ENCODE results near the gene TEKTIP1. TPM values are rescaled to one million over a fixed set of nuclear protein-coding genes. Genes with fewer than 3 reads are reported as not detected.

The TEKTIP1 gene
- total RNA-seq, 1 donor from 2014 or later = not detected

DNA sequence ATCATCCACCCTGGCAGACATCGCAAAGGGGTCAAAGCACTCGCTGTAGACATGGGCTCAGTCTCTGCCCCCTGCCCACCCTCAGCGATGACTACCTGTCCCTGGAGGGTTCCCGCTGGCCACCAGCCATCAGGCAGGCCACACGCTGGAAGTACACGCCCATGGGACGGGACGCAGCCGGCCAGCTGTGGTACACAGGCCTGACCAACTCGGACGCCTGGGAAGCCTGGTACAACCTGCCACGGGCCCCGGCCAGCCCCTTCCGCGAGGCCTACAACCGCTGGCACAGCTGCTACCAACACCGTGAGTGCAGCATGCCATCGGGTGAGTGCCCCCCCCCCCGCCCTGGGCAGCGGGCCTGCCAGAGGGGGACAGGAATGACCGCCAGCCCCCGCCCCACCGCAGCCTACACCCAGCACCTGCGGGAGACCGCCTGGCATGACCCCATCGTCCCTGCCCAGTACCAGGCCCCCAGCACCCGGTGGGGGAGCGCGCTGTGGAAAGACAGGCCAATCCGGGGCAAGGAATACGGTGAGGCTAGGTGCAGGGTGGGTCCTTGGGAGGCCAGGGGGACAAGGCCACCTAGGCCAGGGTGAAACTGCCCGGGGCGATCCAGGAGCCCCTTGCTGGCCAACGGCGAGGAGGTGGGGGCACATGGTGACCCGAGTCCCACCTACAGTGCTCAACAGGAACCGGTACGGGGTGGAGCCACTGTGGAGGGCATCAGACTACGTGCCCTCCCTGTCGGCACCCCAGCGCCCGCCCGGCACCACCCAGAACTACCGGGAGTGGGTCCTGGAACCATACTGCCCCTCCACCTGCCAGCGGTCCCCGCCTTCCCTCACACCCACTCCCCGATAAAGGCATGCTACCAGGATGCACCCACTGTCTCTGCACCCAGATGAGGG lies 4.4 kb downstream of the TEKTIP1 start:
- H3K4me3 ChIP-seq (ENCODE audit: low read depth, low read length) = no peak overlapping the region
- DNase-seq (ENCODE audit: low read depth) = no peak
- TF ChIP-seq, protein P1, sequence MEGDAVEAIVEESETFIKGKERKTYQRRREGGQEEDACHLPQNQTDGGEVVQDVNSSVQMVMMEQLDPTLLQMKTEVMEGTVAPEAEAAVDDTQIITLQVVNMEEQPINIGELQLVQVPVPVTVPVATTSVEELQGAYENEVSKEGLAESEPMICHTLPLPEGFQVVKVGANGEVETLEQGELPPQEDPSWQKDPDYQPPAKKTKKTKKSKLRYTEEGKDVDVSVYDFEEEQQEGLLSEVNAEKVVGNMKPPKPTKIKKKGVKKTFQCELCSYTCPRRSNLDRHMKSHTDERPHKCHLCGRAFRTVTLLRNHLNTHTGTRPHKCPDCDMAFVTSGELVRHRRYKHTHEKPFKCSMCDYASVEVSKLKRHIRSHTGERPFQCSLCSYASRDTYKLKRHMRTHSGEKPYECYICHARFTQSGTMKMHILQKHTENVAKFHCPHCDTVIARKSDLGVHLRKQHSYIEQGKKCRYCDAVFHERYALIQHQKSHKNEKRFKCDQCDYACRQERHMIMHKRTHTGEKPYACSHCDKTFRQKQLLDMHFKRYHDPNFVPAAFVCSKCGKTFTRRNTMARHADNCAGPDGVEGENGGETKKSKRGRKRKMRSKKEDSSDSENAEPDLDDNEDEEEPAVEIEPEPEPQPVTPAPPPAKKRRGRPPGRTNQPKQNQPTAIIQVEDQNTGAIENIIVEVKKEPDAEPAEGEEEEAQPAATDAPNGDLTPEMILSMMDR (conservative IDR thresholded peaks at IDR 0.05; ENCODE audit: low read depth, low read length) = no peak

DNA sequence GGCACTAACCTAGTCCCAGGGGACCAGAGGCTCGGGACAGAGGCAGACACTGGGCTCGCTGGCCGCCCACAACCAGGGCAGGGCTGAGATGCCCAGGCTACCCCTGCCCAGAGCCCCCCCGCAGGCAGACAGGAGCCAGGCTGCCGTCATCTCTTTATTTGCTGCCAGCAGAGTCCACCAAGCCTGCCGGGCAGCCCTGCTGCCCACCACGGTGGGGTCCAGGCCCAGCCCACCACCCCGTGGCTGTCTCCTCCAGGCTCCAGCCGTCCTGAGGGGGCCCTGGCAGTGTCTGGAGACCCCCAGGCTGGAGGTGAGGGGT lies 5.0 kb downstream of the TEKTIP1 start:
- H3K4me3 ChIP-seq (ENCODE audit: low read depth, low read length) = no peak overlapping the region
- no peak for DNase-seq (ENCODE audit: low read depth)
- TF ChIP-seq, protein P1 (conservative IDR thresholded peaks at IDR 0.05; ENCODE audit: low read depth, low read length) = no peak

DNA sequence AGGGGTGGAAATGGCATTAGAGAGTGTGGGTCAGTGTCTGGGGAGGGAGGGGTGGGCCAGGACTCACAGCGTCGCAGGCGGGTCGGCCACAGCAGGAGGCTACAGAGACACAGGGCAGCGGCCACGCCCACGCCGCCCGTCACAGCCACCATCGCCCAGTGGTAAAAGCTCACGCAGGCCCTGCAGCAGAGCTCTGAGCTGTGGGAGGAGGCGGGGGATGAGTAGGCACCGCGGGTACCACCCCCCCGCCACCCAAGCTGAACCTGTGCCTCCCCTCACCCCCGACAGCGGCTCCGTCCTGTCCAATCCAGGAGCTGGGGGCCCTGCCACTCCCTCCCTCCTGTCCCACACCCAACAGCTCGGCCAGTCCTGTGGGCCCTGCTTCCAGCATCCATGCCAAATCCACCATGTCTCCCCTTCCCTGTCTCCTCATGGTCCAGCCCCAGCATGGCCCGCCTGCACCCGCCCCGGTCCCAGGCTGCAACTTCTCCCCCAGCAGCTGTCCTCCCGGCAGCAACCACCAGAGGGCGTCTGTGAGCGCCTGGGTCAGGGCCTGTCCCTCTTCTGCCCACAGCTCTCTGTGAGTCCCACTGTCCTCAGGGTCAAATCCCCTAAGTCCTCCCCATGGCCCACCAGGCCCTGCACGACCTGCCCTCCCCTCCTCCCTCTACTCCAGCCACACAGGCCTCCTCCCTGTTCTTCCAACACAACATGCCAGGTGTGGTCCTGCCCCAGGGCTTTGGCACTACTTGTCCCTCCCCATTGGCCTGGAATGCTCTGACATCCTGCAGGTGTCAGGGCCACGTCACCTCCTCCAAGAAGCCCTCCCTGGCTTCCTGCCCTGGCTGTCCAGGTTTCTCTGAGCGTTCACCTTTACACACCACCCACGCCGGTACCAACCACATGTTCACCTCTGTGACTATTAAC lies 6.0 kb downstream of the TEKTIP1 start:
- H3K4me3 ChIP-seq (ENCODE audit: low read depth, low read length) = no peak overlapping the region
- TF ChIP-seq, protein P1 (conservative IDR thresholded peaks at IDR 0.05; ENCODE audit: low read depth, low read length) = peak; percentile 84
- DNase-seq (ENCODE audit: low read depth) = no peak

DNA sequence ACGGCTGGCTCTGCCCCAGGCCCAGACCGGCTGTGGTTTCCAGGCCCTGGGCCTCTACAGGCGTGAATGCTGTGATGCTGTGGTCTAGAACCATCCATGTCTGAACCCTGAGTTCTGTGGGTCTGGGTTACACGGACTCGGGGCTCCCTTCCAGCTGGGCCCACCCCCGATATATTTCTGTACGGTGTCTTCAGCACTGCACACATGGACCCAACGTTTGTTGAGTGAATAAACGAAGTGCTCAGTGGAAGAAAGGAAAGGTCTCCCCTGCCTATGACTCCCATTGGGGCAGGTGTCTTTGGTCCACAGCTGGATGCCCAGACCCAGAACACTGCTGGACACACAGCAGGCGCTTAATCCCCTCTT lies 6.7 kb downstream of the TEKTIP1 start:
- TF ChIP-seq, protein P1 (conservative IDR thresholded peaks at IDR 0.05; ENCODE audit: low read depth, low read length) = no peak

DNA sequence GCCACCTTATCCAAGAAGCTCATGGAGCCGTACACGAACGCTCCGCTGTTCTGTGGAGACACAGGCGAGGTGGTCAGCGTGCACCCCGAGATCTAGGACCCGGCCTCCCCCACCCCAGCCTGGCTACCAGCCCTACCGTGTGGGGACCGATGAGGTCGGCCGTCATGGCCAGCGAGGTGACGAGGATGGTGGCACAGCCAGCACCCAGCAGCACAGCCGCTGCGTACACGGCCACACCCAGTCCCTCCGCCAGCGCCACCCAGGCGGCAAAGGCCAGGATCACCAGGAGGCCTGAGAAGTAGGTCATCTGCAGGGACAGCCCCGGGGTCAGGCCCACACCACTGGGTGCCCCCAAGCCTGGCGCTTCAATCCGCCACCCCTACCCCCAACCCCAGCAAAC lies 7.1 kb downstream of the TEKTIP1 start:
- TF ChIP-seq, protein P1 (conservative IDR thresholded peaks at IDR 0.05; ENCODE audit: low read depth, low read length) = no peak
- DNase-seq (ENCODE audit: low read depth) = no peak
- no peak overlapping the region for H3K4me3 ChIP-seq (ENCODE audit: low read depth, low read length)

More for the DNA sequence above, 6.7 kb downstream of the TEKTIP1 start:
- no peak for DNase-seq (ENCODE audit: low read depth)
- H3K4me3 ChIP-seq (ENCODE audit: low read depth, low read length) = no peak overlapping the region

DNA sequence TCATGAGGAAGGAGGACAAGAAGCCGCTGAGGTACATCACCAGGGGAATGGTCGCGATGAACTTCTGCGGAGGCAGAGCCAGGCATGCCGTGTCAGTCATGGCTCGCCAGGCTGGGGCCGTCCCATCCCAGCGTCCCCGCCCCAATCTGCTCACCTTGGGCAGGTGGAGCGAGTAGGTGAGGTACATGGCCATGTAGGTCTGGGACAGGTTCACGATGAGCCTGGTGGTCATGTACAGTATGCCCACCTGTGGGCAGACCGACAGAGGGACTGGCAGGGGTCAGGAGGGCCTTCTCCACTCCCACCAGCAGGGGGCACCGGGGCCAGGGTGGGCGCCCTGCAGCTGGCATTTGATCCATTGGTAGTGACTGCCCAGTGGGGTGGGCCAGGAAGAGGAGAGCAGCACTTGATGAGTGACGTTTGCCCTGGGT lies 8.3 kb downstream of the TEKTIP1 start:
- H3K4me3 ChIP-seq (ENCODE audit: low read depth, low read length) = no peak overlapping the region
- TF ChIP-seq, protein P1 (conservative IDR thresholded peaks at IDR 0.05; ENCODE audit: low read depth, low read length) = peak; percentile 64
- no peak for DNase-seq (ENCODE audit: low read depth)

Data from epithelial cell of proximal tubule (primary cell).